Ishikawa (cell line): Measurements from ENCODE around the gene ALG14.

Experiments used
- CEBPB ChIP-seq: IDR thresholded peaks from 2 replicates; pipeline ENCODE4 v1.6.1; 2012
- CREB1 ChIP-seq: IDR thresholded peaks from 2 replicates; pipeline ENCODE4 v1.6.1; 2012; ENCODE audit warnings: low read depth
- EGR1 ChIP-seq: IDR thresholded peaks from 2 replicates; pipeline ENCODE4 v1.6.1; 2012
- EP300 ChIP-seq: IDR thresholded peaks from 2 replicates; pipeline ENCODE4 v1.6.1; 2012; ENCODE audit warnings: borderline replicate concordance
- FOXM1 ChIP-seq: IDR thresholded peaks from 2 replicates; pipeline ENCODE4 v1.6.1; 2012; ENCODE audit warnings: low read depth, borderline replicate concordance
- NFIC ChIP-seq: IDR thresholded peaks from 2 replicates; pipeline ENCODE4 v1.6.1; 2012
- RAD21 ChIP-seq: IDR thresholded peaks from 2 replicates; pipeline ENCODE4 v1.6.1; 2012; ENCODE audit warnings: low read depth
- TAF1 ChIP-seq: IDR thresholded peaks from 2 replicates; pipeline ENCODE4 v1.6.1; 2012; ENCODE audit warnings: low read depth, mild to moderate bottlenecking
- TCF12 ChIP-seq: IDR thresholded peaks from 2 replicates; pipeline ENCODE4 v1.6.1; 2012; ENCODE audit warnings: low read depth
- TEAD4 ChIP-seq: IDR thresholded peaks from 2 replicates; pipeline ENCODE4 v1.6.1; 2012
- USF1 ChIP-seq: IDR thresholded peaks from 2 replicates; pipeline ENCODE4 v1.6.1; 2012
- YY1 ChIP-seq: IDR thresholded peaks from 2 replicates; pipeline ENCODE4 v1.6.1; 2012; ENCODE audit warnings: low read depth
- ZBTB7A ChIP-seq: IDR thresholded peaks from 2 replicates; pipeline ENCODE4 v1.6.1; 2012; ENCODE audit warnings: low read depth
- TF ChIP-seq, protein P1 (sequence below): IDR thresholded peaks from 2 replicates; pipeline ENCODE4 v1.6.1; 2012; ENCODE audit warnings: low read depth, mild to moderate bottlenecking
- TF ChIP-seq, protein P2 (sequence below): IDR thresholded peaks from 2 replicates; pipeline ENCODE4 v1.6.1; 2012

Gene ALG14

GRCh38 chr1:95093296-95093695 lies 20.5 kb upstream of the ALG14 start:
- no peak for TF ChIP-seq CREB1
- no peak for TF ChIP-seq TCF12

DNA sequence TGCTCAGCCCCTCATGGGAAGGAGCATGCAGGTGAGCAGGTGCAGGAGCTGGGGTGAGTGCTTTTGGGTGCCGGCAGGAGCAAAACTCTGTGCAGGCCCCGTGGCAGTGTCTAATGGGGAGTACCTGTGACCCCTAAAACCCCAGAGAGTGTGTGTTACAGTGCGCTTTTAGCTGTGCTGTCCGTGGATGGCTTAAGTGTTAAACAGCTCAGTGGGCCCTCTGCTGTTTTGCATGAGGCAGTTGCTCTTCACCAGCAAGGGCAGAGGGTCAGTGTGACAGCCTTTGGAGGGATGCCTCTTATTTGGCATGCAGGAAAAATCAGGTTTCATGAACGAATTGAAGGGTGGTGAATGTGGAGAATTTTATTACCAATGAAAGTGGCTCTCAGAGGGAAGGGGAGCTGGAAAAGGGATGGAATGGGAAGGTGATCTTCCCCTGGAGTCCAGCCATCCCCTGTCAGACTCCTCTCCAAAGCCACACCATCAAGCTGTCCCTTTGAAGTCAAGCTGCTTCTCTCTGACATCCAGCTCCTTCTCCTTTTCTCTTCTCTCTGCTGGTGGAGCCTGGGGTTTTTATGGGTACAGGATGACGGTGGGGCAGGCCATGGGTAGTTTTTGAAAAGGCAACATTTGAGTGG lies 17.0 kb upstream of the ALG14 start:
- TF ChIP-seq, protein P1, sequence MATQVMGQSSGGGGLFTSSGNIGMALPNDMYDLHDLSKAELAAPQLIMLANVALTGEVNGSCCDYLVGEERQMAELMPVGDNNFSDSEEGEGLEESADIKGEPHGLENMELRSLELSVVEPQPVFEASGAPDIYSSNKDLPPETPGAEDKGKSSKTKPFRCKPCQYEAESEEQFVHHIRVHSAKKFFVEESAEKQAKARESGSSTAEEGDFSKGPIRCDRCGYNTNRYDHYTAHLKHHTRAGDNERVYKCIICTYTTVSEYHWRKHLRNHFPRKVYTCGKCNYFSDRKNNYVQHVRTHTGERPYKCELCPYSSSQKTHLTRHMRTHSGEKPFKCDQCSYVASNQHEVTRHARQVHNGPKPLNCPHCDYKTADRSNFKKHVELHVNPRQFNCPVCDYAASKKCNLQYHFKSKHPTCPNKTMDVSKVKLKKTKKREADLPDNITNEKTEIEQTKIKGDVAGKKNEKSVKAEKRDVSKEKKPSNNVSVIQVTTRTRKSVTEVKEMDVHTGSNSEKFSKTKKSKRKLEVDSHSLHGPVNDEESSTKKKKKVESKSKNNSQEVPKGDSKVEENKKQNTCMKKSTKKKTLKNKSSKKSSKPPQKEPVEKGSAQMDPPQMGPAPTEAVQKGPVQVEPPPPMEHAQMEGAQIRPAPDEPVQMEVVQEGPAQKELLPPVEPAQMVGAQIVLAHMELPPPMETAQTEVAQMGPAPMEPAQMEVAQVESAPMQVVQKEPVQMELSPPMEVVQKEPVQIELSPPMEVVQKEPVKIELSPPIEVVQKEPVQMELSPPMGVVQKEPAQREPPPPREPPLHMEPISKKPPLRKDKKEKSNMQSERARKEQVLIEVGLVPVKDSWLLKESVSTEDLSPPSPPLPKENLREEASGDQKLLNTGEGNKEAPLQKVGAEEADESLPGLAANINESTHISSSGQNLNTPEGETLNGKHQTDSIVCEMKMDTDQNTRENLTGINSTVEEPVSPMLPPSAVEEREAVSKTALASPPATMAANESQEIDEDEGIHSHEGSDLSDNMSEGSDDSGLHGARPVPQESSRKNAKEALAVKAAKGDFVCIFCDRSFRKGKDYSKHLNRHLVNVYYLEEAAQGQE, result no peak
- TF ChIP-seq EGR1 (no peak), ZBTB7A (no peak), FOXM1 (no peak), RAD21 (no peak), TAF1 (no peak), EP300 (no peak), TEAD4 (no peak), CEBPB (no peak)

GRCh38 chr1:95088303-95088702 lies 15.6 kb upstream of the ALG14 start:
- TF ChIP-seq, protein P2, sequence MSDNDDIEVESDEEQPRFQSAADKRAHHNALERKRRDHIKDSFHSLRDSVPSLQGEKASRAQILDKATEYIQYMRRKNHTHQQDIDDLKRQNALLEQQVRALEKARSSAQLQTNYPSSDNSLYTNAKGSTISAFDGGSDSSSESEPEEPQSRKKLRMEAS, result no peak
- TF ChIP-seq TEAD4 (no peak), NFIC (no peak), CREB1 (no peak), EP300 (no peak), EGR1 (no peak), TCF12 (no peak), TAF1 (no peak), RAD21 (no peak), CEBPB (no peak), ZBTB7A (no peak), YY1 (no peak), FOXM1 (no peak), USF1 (no peak)
- TF ChIP-seq, protein P1, result no peak

DNA sequence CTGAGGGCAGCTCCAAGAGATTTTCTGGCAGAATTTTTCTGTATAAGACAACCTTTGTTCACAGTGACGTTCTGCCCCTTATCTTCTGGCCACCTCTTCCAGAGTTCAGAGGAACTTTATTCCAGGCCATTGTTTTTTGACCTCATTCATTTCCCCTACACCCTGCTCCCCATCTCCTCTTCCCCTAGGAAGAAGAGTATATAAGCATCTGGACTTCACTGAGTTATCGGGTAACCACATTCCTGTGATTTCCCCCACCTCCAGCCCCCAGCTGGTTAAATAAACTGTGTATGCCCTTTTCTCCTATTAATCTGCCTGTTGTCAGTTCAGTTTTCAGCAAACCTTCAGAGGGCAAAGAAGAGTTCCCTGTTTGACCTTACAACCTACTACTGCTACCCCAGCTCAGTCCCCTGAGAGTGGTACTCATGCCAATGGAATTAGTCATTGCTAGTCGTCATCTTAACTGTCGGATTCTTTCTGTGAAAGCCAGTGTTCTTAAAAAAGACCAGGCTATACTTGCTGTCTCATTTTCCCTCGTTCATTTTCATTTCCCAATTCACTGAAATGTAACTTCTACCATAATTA lies 14.3 kb upstream of the ALG14 start:
- 0 out of 2 replicates have a peak, but pooled peaks have one; percentile 19 for TF ChIP-seq TEAD4
- TF ChIP-seq, protein P1, result no peak
- no peak for TF ChIP-seq TAF1
- TF ChIP-seq NFIC, result no peak

- TF ChIP-seq EP300 (no peak), TEAD4 (no peak), YY1 (no peak), RAD21 (no peak), EGR1 (no peak), ZBTB7A (no peak), NFIC (no peak), FOXM1 (no peak), CREB1 (no peak), TAF1 (no peak), TCF12 (no peak), USF1 (no peak)
- TF ChIP-seq, protein P2, result no peak
- TF ChIP-seq, protein P1, result no peak
Observed at GRCh38 chr1:95085376-95085775, 12.6 kb upstream of the ALG14 start.
